GM12878 (cell line): ENCODE measurements around the gene MGAT1. TPM values are rescaled to one million over a fixed set of nuclear protein-coding genes. Genes with fewer than 3 reads are reported as not detected.

Source experiments
- ATAC-seq: fragments of 200-7000 bp; cut with Tn5 transposase; 3 replicates; pipeline ENCODE4 v1.9.1; 2020; ENCODE audit warnings: mild to moderate bottlenecking, moderate library complexity
- BruUV-seq: library from RNA; stranded (reverse); fragments of 400-500 nt; replicated peaks from 2 replicates; lab custom pipeline; 2021; lab: Mats Ljungman, UMichigan
- CTCF ChIA-PET: fragments of 300-600 bp; sonication (Branson Sonifier 250); formaldehyde crosslinking; extraction: SDS; loops from one replicate; lab custom pipeline; 2021; ENCODE audit warnings: inconsistent platforms; lab: Yijun Ruan, JAX
- POLR2A ChIA-PET: fragments of 350-600 bp; formaldehyde crosslinking; extraction: SDS; loops from one replicate; lab custom pipeline; 2021; ENCODE audit warnings: inconsistent platforms; lab: Charles Lee
- RAD21 ChIA-PET: fragments of 300-600 bp; sonication (Branson Sonifier 250); formaldehyde crosslinking; loops from one replicate; lab custom pipeline; 2023; ENCODE audit warnings: antibody characterized with exemption; ENCODE audit not compliant: unreplicated experiment; lab: Charles Lee
- SMC1A ChIA-PET: fragments of 300-600 bp; sonication (Branson Sonifier 250); formaldehyde crosslinking; loops from one replicate; lab custom pipeline; 2023; ENCODE audit not compliant: unreplicated experiment, uncharacterized antibody; lab: Charles Lee
- DNase-seq: peaks from one replicate; pipeline ENCODE4 v3.0.0-alpha.2; 2011; ENCODE audit warnings: low read depth, low spot score
- FAIRE-seq: peaks from 3 replicates; lab custom pipeline; 2011; peaks lifted over from hg19 to GRCh38; lab: Jason Lieb, UNC
- H2AFZ ChIP-seq: 2 replicates; pipeline ENCODE4 v1.6.0; 2011; ENCODE audit warnings: low read depth, low read length, control low read depth; ENCODE audit not compliant: control insufficient read depth
- H3K27ac ChIP-seq: 2 replicates; pipeline ENCODE4 v1.5.1; 2011; ENCODE audit warnings: control low read depth; ENCODE audit not compliant: control insufficient read depth, insufficient read depth
- H3K27me3 ChIP-seq, 2 experiments: replicated peaks in 1 of 2; 2 replicates each; pipeline versions ENCODE4 v1.6.0 to v1.6.1; 2011; ENCODE audit warnings: low read length in 1 of 2; ENCODE audit not compliant: control insufficient read depth in 2 of 2, insufficient read depth in 2 of 2
- H3K36me3 ChIP-seq, 2 experiments: 2 replicates each; pipeline ENCODE4 v1.5.1; 2011; ENCODE audit warnings: low read length in 1 of 2; ENCODE audit not compliant: control insufficient read depth in 2 of 2, insufficient read depth in 2 of 2
- H3K4me1 ChIP-seq: 2 replicates; pipeline ENCODE4 v1.6.1; 2011; ENCODE audit warnings: mild to moderate bottlenecking, low read length, moderate library complexity, mixed read lengths; ENCODE audit not compliant: control insufficient read depth, insufficient read depth
- H3K4me2 ChIP-seq: 2 replicates; pipeline ENCODE4 v1.6.0; 2011; ENCODE audit warnings: control low read depth; ENCODE audit not compliant: control insufficient read depth, insufficient read depth
- H3K4me3 ChIP-seq: fragments of 200-600 bp; sonication (generic); 2 replicates; pipeline ENCODE4 v1.5.1; 2016
- H3K79me2 ChIP-seq: 2 replicates; pipeline ENCODE4 v1.6.0; 2011; ENCODE audit warnings: low read length; ENCODE audit not compliant: control insufficient read depth, insufficient read depth
- H3K9ac ChIP-seq: 2 replicates; pipeline ENCODE4 v1.8.0; 2011; ENCODE audit warnings: low read length, control low read depth, mixed read lengths; ENCODE audit not compliant: control insufficient read depth, insufficient read depth
- H3K9me3 ChIP-seq: replicated peaks from 3 replicates; pipeline ENCODE4 v1.5.1; 2011; ENCODE audit warnings: mild to moderate bottlenecking, low read length; ENCODE audit not compliant: control insufficient read depth, insufficient read depth
- H4K20me1 ChIP-seq: 2 replicates; pipeline ENCODE4 v1.6.0; 2011; ENCODE audit not compliant: control insufficient read depth, insufficient read depth
- ATF7 ChIP-seq: fragments of 450-650 bp; IDR thresholded peaks from 2 replicates; pipeline ENCODE4 v1.6.1; 2016; ENCODE audit warnings: low read depth, mild to moderate bottlenecking
- DPF2 ChIP-seq: fragments of 450-650 bp; IDR thresholded peaks from 2 replicates; pipeline ENCODE4 v1.6.1; 2017; ENCODE audit warnings: mild to moderate bottlenecking
- GABPA ChIP-seq: IDR thresholded peaks from 2 replicates; pipeline ENCODE4 v1.6.1; 2014; ENCODE audit warnings: antibody characterized with exemption, low read depth, mild to moderate bottlenecking, inconsistent platforms
- IKZF1 ChIP-seq: fragments of 450-650 bp; conservative IDR thresholded peaks from 2 replicates; pipeline ENCODE4 v1.6.1; 2017; ENCODE audit warnings: antibody characterized with exemption, mild to moderate bottlenecking
- KAT2A ChIP-seq: conservative IDR thresholded peaks from 2 replicates; pipeline ENCODE4 v1.6.1; 2011; ENCODE audit warnings: low read depth, low read length; ENCODE audit not compliant: control insufficient read depth
- MXI1 ChIP-seq: fragments of 150-350 bp; IDR thresholded peaks from 2 replicates; pipeline ENCODE4 v1.6.1; 2011; ENCODE audit warnings: low read depth, mild to moderate bottlenecking, inconsistent platforms, low read length, improper control_type of control experiment
- NBN ChIP-seq: fragments of 450-650 bp; IDR thresholded peaks from 2 replicates; pipeline ENCODE4 v1.6.1; 2016
- NR2C1 ChIP-seq: fragments of 450-650 bp; IDR thresholded peaks from 2 replicates; pipeline ENCODE4 v1.6.1; 2017; ENCODE audit warnings: antibody characterized with exemption, mild to moderate bottlenecking, moderate library complexity
- NR2F1 ChIP-seq: fragments of 450-650 bp; conservative IDR thresholded peaks from 2 replicates; pipeline ENCODE4 v1.6.1; 2017; ENCODE audit warnings: mild to moderate bottlenecking
- POU2F2 ChIP-seq: IDR thresholded peaks from 3 replicates; pipeline ENCODE4 v1.6.1; 2011; ENCODE audit warnings: low read depth, mild to moderate bottlenecking, low read length, borderline replicate concordance
- RCOR1 ChIP-seq: conservative IDR thresholded peaks from 2 replicates; pipeline ENCODE4 v1.6.1; 2012; ENCODE audit warnings: low read depth, low read length, improper control_type of control experiment
- SIX5 ChIP-seq: IDR thresholded peaks from 2 replicates; pipeline ENCODE4 v1.6.1; 2011; ENCODE audit warnings: mild to moderate bottlenecking, low read depth, low read length, moderate library complexity; ENCODE audit not compliant: severe bottlenecking
- SPI1 ChIP-seq: IDR thresholded peaks from 2 replicates; pipeline ENCODE4 v1.6.1; 2011; ENCODE audit warnings: low read depth, mild to moderate bottlenecking, low read length, moderate library complexity, borderline replicate concordance; ENCODE audit not compliant: insufficient read depth
- YY1 ChIP-seq: IDR thresholded peaks from 2 replicates; pipeline ENCODE4 v1.6.1; 2011; ENCODE audit warnings: low read depth, mild to moderate bottlenecking, low read length
- ZNF274 ChIP-seq: IDR thresholded peaks from one replicate; pipeline ENCODE4 v1.8.0; 2011; ENCODE audit not compliant: insufficient read length, insufficient read depth
- whole genome bisulfite sequencing: methylation state at CpG from one replicate; pipeline ENCODE4 v1.1.6; 2016; ENCODE audit warnings: low lambda C conversion rate; ENCODE audit not compliant: insufficient replicate concordance, insufficient coverage; ENCODE audit errors: missing lambda C conversion rate; 5-methylcytosine and 5-hydroxymethylcytosine counted together
- in situ Hi-C: fragments of 300-500 bp; cut with MboI; formaldehyde crosslinking; loops from 9 replicates; pipeline ENCODE4 v1.14.3; 2018; ENCODE audit warnings: mixed read lengths
- intact Hi-C: fragments of 100-400 bp; cut with micrococcal nuclease; formaldehyde crosslinking; loops from one replicate; pipeline ENCODE4 v1.14.2; 2022; ENCODE audit not compliant: unreplicated experiment
- polyA plus RNA-seq, 11 experiments: library from polyadenylated mRNA; depleted of rRNA in 4 of 11; unstranded in 6 of 11; stranded (reverse) in 5 of 11; fragments of >200 nt; fragmentation: Nextera tagmentation in 4 of 11; fragmentation: Illumina TruSeq in 1 of 11; extraction: Ambion mirVana in 4 of 11; extraction: Trizol in 1 of 11; gene quantifications; 1 replicate in 1 of 11; 2 replicates in 10 of 11; pipeline versions ENCODE4 v1.2.1 to v1.2.3, GENCODE V29; 2011 to 2016; ENCODE audit warnings: inconsistent platforms in 2 of 11, missing spikeins in 2 of 11, low read depth in 1 of 11
- total RNA-seq, 4 experiments: library from RNA; depleted of rRNA in 3 of 4; stranded (reverse); fragments of >200 nt in 3 of 4; fragmentation: Illumina TruSeq in 1 of 4; extraction: Trizol in 1 of 4; gene quantifications; 2 replicates each; pipeline versions ENCODE4 v1.2.1 to v1.2.3, GENCODE V29; 2013 to 2021
- TF ChIP-seq, protein P1 (sequence below): fragments of 450-650 bp; IDR thresholded peaks from 2 replicates; pipeline ENCODE4 v1.6.1; 2017; ENCODE audit warnings: mild to moderate bottlenecking, low read depth, inconsistent platforms; ENCODE audit not compliant: poor library complexity, severe bottlenecking
- TF ChIP-seq, protein P2 (sequence below): IDR thresholded peaks from 2 replicates; pipeline ENCODE4 v1.6.1; 2011; ENCODE audit warnings: low read depth, low read length, improper control_type of control experiment, borderline replicate concordance
- TF ChIP-seq, protein P3 (sequence below): fragments of 450-650 bp; conservative IDR thresholded peaks from 2 replicates; pipeline ENCODE4 v1.6.1; 2017; ENCODE audit warnings: mild to moderate bottlenecking, moderate library complexity

The MGAT1 gene
- total and polyA plus RNA-seq, 10 of the 15 experiments (the other 5 are each of a cell fraction or from before 2014, with no cell fraction given): 3.1 to 88.4 (median 62.7) TPM

DNA sequence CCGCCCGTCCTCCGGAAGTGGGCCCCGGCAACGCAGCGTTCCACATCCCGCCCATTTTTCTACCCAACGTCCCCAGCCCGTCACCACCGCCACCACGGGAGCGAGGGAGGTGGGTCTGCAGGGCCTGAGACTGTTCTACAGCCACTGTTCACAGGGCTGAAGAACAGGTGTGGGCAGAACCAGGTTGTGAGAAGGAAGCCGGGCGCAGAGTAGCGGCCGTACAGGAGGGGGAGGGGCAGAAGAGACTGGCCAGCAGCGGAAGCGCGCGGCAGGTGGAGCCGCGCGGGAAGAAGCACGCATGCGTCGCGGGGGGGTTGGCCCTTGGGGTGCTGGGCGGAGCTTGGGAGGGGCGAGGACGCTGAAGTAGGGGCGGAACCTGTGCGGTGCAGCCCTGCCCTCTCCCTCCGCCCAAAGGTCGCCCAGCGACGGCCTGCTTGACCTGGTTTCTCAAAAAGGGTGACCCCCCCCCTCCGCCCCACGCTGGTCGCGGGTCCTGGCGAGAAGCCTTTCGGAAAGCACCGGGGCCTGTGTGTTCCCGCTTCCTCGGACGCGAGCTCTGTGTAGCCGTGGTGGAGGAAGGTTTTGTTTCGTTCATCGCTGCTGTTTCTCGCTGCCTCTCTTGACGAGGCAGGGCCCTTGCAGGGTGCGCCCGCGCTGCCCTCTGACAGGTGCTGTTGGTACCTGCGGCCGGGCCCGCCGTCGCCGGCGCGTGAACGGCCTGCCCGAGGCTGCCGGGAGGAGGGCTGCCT, 7.8 kb upstream of the MGAT1 start:
- CTCF ChIA-PET: no interaction called here
- H3K4me1 ChIP-seq: peaks cover 31% of the 10 kb centered on the region
- TF ChIP-seq SPI1 (peak; percentile 55), NR2C1 (peak; percentile 33; the same call in 1 of the 2 replicates), RCOR1 (peak; percentile 69; the same call in 1 of the 2 replicates), POU2F2 (peak; percentile 26; the same call in 1 of the 3 replicates), NR2F1 (peak; percentile 98), GABPA (no peak), MXI1 (peak; percentile 23; the same call in 1 of the 2 replicates), DPF2 (peak; percentile 88), KAT2A (no peak), YY1 (peak; percentile 62; the same call in 1 of the 2 replicates), SIX5 (no peak), NBN (peak; percentile 97), ZNF274 (no peak), ATF7 (peak; percentile 54), IKZF1 (peak; percentile 86)
- TF ChIP-seq, protein P1, sequence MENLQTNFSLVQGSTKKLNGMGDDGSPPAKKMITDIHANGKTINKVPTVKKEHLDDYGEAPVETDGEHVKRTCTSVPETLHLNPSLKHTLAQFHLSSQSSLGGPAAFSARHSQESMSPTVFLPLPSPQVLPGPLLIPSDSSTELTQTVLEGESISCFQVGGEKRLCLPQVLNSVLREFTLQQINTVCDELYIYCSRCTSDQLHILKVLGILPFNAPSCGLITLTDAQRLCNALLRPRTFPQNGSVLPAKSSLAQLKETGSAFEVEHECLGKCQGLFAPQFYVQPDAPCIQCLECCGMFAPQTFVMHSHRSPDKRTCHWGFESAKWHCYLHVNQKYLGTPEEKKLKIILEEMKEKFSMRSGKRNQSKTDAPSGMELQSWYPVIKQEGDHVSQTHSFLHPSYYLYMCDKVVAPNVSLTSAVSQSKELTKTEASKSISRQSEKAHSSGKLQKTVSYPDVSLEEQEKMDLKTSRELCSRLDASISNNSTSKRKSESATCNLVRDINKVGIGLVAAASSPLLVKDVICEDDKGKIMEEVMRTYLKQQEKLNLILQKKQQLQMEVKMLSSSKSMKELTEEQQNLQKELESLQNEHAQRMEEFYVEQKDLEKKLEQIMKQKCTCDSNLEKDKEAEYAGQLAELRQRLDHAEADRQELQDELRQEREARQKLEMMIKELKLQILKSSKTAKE: no peak
- TF ChIP-seq, protein P2, sequence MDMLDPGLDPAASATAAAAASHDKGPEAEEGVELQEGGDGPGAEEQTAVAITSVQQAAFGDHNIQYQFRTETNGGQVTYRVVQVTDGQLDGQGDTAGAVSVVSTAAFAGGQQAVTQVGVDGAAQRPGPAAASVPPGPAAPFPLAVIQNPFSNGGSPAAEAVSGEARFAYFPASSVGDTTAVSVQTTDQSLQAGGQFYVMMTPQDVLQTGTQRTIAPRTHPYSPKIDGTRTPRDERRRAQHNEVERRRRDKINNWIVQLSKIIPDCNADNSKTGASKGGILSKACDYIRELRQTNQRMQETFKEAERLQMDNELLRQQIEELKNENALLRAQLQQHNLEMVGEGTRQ: no peak
- TF ChIP-seq, protein P3, sequence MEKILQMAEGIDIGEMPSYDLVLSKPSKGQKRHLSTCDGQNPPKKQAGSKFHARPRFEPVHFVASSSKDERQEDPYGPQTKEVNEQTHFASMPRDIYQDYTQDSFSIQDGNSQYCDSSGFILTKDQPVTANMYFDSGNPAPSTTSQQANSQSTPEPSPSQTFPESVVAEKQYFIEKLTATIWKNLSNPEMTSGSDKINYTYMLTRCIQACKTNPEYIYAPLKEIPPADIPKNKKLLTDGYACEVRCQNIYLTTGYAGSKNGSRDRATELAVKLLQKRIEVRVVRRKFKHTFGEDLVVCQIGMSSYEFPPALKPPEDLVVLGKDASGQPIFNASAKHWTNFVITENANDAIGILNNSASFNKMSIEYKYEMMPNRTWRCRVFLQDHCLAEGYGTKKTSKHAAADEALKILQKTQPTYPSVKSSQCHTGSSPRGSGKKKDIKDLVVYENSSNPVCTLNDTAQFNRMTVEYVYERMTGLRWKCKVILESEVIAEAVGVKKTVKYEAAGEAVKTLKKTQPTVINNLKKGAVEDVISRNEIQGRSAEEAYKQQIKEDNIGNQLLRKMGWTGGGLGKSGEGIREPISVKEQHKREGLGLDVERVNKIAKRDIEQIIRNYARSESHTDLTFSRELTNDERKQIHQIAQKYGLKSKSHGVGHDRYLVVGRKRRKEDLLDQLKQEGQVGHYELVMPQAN: peak; percentile 77

More for the DNA sequence above, 7.8 kb upstream of the MGAT1 start:
- POLR2A ChIA-PET: interaction anchor here (0.5 to 4.8 kb wide), 5 partner anchors 9 to 58 kb away, joined by 3 to 38 read pairs (median 3); no protein-coding TSS in a partner anchor
- peak overlapping the region; percentile 93 for H3K4me2 ChIP-seq
- ATAC-seq (peak; percentile 83), FAIRE-seq (no peak), DNase-seq (peak; percentile 88)
- peak overlapping the region; percentile 95 for H3K27ac ChIP-seq
- under 1% methylated on average over 56 of the region's 66 CpGs for WGBS
- H3K79me2 ChIP-seq: peaks cover 49% of the 10 kb centered on the region
- no peaks in the 10 kb centered on the region; a peak in 1 of 4 replicates for H3K36me3 ChIP-seq
- in situ Hi-C loops (loop anchor here (25.0 kb wide), 1 partner anchor 998 kb away; the partner anchor contains the start of genes MGAT4B and SQSTM1), intact Hi-C loops (loop anchor here (2.0 kb wide), 2 partner anchors 20 to 50 kb away; partner anchors contain the start of gene ZFP62)
- no peaks in the 10 kb centered on the region for H4K20me1 ChIP-seq
- H3K9me3 ChIP-seq: no peaks in the 10 kb centered on the region
- H3K4me3 ChIP-seq: peak overlapping the region; percentile 97
- RAD21 ChIA-PET: interaction anchor here (0.8 to 9.0 kb wide), 5 partner anchors 9 to 52 kb away, joined by 3 to 70 read pairs (median 4); no protein-coding TSS in a partner anchor
- SMC1A ChIA-PET: interaction anchor here (0.6 to 1.4 kb wide), 4 partner anchors 9 to 27 kb away, joined by 3 to 6 read pairs (median 4); no protein-coding TSS in a partner anchor
- peak overlapping the region; percentile 90 for H3K9ac ChIP-seq
- no TSS peak for BruUV-seq
- peak overlapping the region; percentile 96 for H2AFZ ChIP-seq
- no peaks in the 10 kb centered on the region for H3K27me3 ChIP-seq
